MM.1S (cell line): ENCODE data around the gene NDUFA8.
A peak's percentile ranks its signal among the peaks of the same experiment; 100 is the strongest.

Experiments
- DNase-seq: peaks from one replicate; pipeline ENCODE4 v3.0.0-alpha.2; 2015
- H2AFZ ChIP-seq: fragments of 300-600 bp; sonication (generic); 2 replicates; pipeline ENCODE4 v1.6.0; 2016; ENCODE audit warnings: antibody characterized with exemption, low read length
- H3F3A ChIP-seq: fragments of 300-600 bp; sonication (generic); 2 replicates; pipeline ENCODE4 v1.6.1; 2016; ENCODE audit warnings: mild to moderate bottlenecking, antibody characterized with exemption, low read length, moderate library complexity, mixed read lengths; ENCODE audit not compliant: insufficient read depth
- H3K27ac ChIP-seq: fragments of 300-600 bp; sonication (generic); 2 replicates; pipeline ENCODE4 v1.5.1; 2016; ENCODE audit warnings: mild to moderate bottlenecking, low read length
- H3K27me3 ChIP-seq: fragments of 300-600 bp; sonication (generic); replicated peaks from 2 replicates; pipeline ENCODE4 v1.6.0; 2016; ENCODE audit warnings: low read length; ENCODE audit not compliant: insufficient read depth
- H3K36me3 ChIP-seq: fragments of 300-600 bp; sonication (generic); replicated peaks from 2 replicates; pipeline ENCODE4 v1.6.1; 2016; ENCODE audit warnings: mild to moderate bottlenecking, low read length, mixed read lengths; ENCODE audit not compliant: insufficient read depth
- H3K4me1 ChIP-seq: fragments of 300-600 bp; sonication (generic); 2 replicates; pipeline ENCODE4 v1.6.1; 2016; ENCODE audit warnings: low read length, mixed read lengths
- H3K4me2 ChIP-seq: fragments of 300-600 bp; sonication (generic); 2 replicates; pipeline ENCODE4 v1.6.0; 2016; ENCODE audit warnings: low read depth, low read length
- H3K4me3 ChIP-seq: fragments of 300-600 bp; sonication (generic); 2 replicates; pipeline ENCODE4 v1.5.1; 2016; ENCODE audit warnings: low read length, mixed read lengths
- H3K79me2 ChIP-seq: fragments of 300-600 bp; sonication (generic); 2 replicates; pipeline ENCODE4 v1.6.1; 2016; ENCODE audit warnings: mixed run types, low read length, mixed read lengths
- H3K9ac ChIP-seq: fragments of 300-600 bp; sonication (generic); 2 replicates; pipeline ENCODE4 v1.6.1; 2016; ENCODE audit warnings: low read length, mixed read lengths
- H3K9me2 ChIP-seq: fragments of 300-600 bp; sonication (generic); replicated peaks from 2 replicates; pipeline ENCODE4 v1.6.1; 2016; ENCODE audit warnings: mild to moderate bottlenecking, low read length, mixed read lengths; ENCODE audit not compliant: insufficient read depth
- H3K9me3 ChIP-seq: fragments of 300-600 bp; sonication (generic); replicated peaks from 2 replicates; pipeline ENCODE4 v1.6.1; 2016; ENCODE audit warnings: mild to moderate bottlenecking, low read length, mixed read lengths; ENCODE audit not compliant: insufficient read depth
- H4K20me1 ChIP-seq: fragments of 300-600 bp; sonication (generic); 2 replicates; pipeline ENCODE4 v1.6.1; 2016; ENCODE audit warnings: mild to moderate bottlenecking, low read length, moderate library complexity, mixed read lengths; ENCODE audit not compliant: insufficient read depth
- CTCF ChIP-seq: fragments of 300-600 bp; sonication (generic); IDR thresholded peaks from 2 replicates; pipeline ENCODE4 v1.5.1; 2016; ENCODE audit warnings: antibody characterized with exemption, low read length, mixed read lengths
- EZH2 ChIP-seq: fragments of 300-600 bp; sonication (generic); optimal IDR thresholded peaks from 2 replicates; pipeline ENCODE3; 2017; ENCODE audit warnings: low read depth, mild to moderate bottlenecking, antibody characterized with exemption, low read length, mixed read lengths
- EZH2phosphoT487 ChIP-seq: fragments of 300-600 bp; sonication (generic); IDR thresholded peaks from 2 replicates; pipeline ENCODE4 v1.6.1; 2018; ENCODE audit warnings: antibody characterized with exemption, low read length

Gene NDUFA8

GRCh38 chr9:122102156-122102555 lies 57.4 kb downstream of the NDUFA8 start:
- TF ChIP-seq EZH2phosphoT487, result no peak
- TF ChIP-seq CTCF, result no peak
- no peak for TF ChIP-seq EZH2
- H3K9me3 ChIP-seq, result no peaks in the 10 kb centered on the region
- peaks cover 2% of the 10 kb centered on the region; the same call in 1 of the 2 replicates for H3K27me3 ChIP-seq
- H3K36me3 ChIP-seq, result no peaks in the 10 kb centered on the region
- no peak overlapping the region for H3K9ac ChIP-seq
- H3K9me2 ChIP-seq, result no peaks in the 10 kb centered on the region
- DNase-seq, result no peak
- H3K4me1 ChIP-seq, result no peaks in the 10 kb centered on the region
- no peak overlapping the region for H2AFZ ChIP-seq
- H3F3A ChIP-seq, result no peaks in the 10 kb centered on the region
- H3K27ac ChIP-seq, result no peak overlapping the region
- no peaks in the 10 kb centered on the region for H4K20me1 ChIP-seq
- no peak overlapping the region for H3K4me3 ChIP-seq
- no peaks in the 10 kb centered on the region for H3K79me2 ChIP-seq
- H3K4me2 ChIP-seq, result no peak overlapping the region

- TF ChIP-seq CTCF (no peak), EZH2phosphoT487 (no peak), EZH2 (no peak)
- H3F3A ChIP-seq, result no peaks in the 10 kb centered on the region
These were observed 58.8 kb downstream of the NDUFA8 start for GRCh38 chr9:122100756-122101155.

GRCh38 chr9:122099271-122099869 lies 60.2 kb downstream of the NDUFA8 start:
- Histone ChIP-seq H4K20me1 (no peaks in the 10 kb centered on the region), H3K4me2 (no peak overlapping the region), H3K36me3 (no peaks in the 10 kb centered on the region), H3K4me3 (no peak overlapping the region), H3F3A (no peaks in the 10 kb centered on the region), H3K9ac (no peak overlapping the region), H3K79me2 (no peaks in the 10 kb centered on the region), H2AFZ (no peak overlapping the region), H3K9me2 (no peaks in the 10 kb centered on the region), H3K27ac (no peak overlapping the region), H3K9me3 (no peaks in the 10 kb centered on the region), H3K4me1 (peaks cover 5% of the 10 kb centered on the region; the same call in 1 of the 2 replicates), H3K27me3 (peaks cover 21% of the 10 kb centered on the region; the same call in 1 of the 2 replicates)
- peak; percentile 76 for DNase-seq
- TF ChIP-seq EZH2phosphoT487 (no peak), EZH2 (no peak), CTCF (peak; percentile 74)

More at GRCh38 chr9:122100756-122101155, 58.8 kb downstream of the NDUFA8 start:
- Histone ChIP-seq H3K79me2 (no peaks in the 10 kb centered on the region), H3K4me3 (no peak overlapping the region), H3K9me3 (no peaks in the 10 kb centered on the region), H3K27me3 (peaks cover 14% of the 10 kb centered on the region; the same call in 1 of the 2 replicates), H3K27ac (no peak overlapping the region), H3K36me3 (no peaks in the 10 kb centered on the region), H3K9ac (no peak overlapping the region), H2AFZ (no peak overlapping the region), H3K9me2 (no peaks in the 10 kb centered on the region), H3K4me2 (no peak overlapping the region), H4K20me1 (no peaks in the 10 kb centered on the region), H3K4me1 (no peaks in the 10 kb centered on the region)
- DNase-seq, result no peak
